Gastroesophageal sphincter (tissue), 3 donors: ENCODE data around the gene DDX52.

ENCODE experiments used
- EP300 ChIP-seq: sonication (generic); formaldehyde crosslinking; IDR thresholded peaks from one replicate; pipeline ENCODE4 v1.6.1; 2017; ENCODE audit warnings: antibody characterized with exemption, mild to moderate bottlenecking
- POLR2A ChIP-seq, 2 donors: fragments of 450-650 bp; IDR thresholded peaks; one replicate each; pipeline ENCODE4 v1.6.1; 2017; ENCODE audit warnings: antibody characterized with exemption in 2 of 2, mild to moderate bottlenecking in 2 of 2, moderate library complexity in 1 of 2
- POLR2AphosphoS5 ChIP-seq: sonication (generic); formaldehyde crosslinking; IDR thresholded peaks from one replicate; pipeline ENCODE4 v1.6.1; 2017; ENCODE audit warnings: antibody characterized with exemption
- TF ChIP-seq, protein P1 (sequence below), 4 experiments: fragments of 200-600 bp in 2 of 4; fragments of 450-650 bp in 2 of 4; sonication (generic) in 1 of 4; IDR thresholded peaks; one replicate each; pipeline ENCODE4 v1.5.1; 2017 to 2019; ENCODE audit warnings: antibody characterized with exemption in 4 of 4, mild to moderate bottlenecking in 2 of 4, moderate library complexity in 2 of 4

DNA sequence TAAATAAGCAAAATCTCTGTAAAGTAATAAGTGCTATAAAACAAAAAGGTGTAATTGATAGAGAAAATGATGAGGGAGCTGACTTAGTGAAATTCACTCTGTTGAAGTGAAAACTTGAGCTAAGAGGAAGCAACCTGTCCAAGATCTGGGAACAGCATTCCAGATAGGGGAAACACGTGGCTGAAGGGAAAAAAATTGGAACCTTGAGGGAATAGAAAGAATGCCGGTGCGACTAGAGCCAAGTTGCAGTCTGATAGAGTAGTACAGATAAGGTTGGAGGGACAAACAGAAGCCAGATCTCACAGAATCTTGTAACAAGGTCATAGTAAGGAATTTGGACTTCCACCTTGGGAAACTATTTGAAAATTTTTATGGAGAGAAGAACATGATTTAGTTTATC lies 623 bp upstream of the DDX52 start:
- TF ChIP-seq, protein P1, sequence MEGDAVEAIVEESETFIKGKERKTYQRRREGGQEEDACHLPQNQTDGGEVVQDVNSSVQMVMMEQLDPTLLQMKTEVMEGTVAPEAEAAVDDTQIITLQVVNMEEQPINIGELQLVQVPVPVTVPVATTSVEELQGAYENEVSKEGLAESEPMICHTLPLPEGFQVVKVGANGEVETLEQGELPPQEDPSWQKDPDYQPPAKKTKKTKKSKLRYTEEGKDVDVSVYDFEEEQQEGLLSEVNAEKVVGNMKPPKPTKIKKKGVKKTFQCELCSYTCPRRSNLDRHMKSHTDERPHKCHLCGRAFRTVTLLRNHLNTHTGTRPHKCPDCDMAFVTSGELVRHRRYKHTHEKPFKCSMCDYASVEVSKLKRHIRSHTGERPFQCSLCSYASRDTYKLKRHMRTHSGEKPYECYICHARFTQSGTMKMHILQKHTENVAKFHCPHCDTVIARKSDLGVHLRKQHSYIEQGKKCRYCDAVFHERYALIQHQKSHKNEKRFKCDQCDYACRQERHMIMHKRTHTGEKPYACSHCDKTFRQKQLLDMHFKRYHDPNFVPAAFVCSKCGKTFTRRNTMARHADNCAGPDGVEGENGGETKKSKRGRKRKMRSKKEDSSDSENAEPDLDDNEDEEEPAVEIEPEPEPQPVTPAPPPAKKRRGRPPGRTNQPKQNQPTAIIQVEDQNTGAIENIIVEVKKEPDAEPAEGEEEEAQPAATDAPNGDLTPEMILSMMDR (IDR thresholded peaks at IDR 0.05), result no peak
- TF ChIP-seq POLR2AphosphoS5 (no peak), POLR2A (IDR thresholded peaks at IDR 0.05) (no peak), EP300 (no peak)
